A549 (cell line): ENCODE data around the gene RAPGEF5. TPM values are rescaled to one million over a fixed set of nuclear protein-coding genes. Genes with fewer than 3 reads are reported as not detected.

Experiments used
- ATAC-seq, 2 experiments: fragments of 200-7000 bp in 1 of 2; fragments of >200 bp in 1 of 2; cut with Nextera tagmentation in 1 of 2; cut with Tn5 transposase in 1 of 2; 3 replicates each; pipeline versions ENCODE4 v1.8.0 to v1.9.1; 2018 to 2020; ENCODE audit warnings: mild to moderate bottlenecking in 1 of 2, moderate library complexity in 1 of 2
- CTCF ChIA-PET: fragments of 300-600 bp; sonication (Branson Sonifier 250); formaldehyde crosslinking; extraction: SDS; loops from one replicate; lab custom pipeline; 2021; ENCODE audit warnings: antibody characterized with exemption, inconsistent platforms; lab: Yijun Ruan, JAX
- POLR2A ChIA-PET: fragments of 350-600 bp; formaldehyde crosslinking; extraction: SDS; loops from one replicate; lab custom pipeline; 2021; ENCODE audit warnings: antibody characterized with exemption, inconsistent platforms; lab: Yijun Ruan, JAX
- DNase-seq, 2 experiments: peaks; one replicate each; pipeline versions ENCODE4 v3.0.0 to v3.0.0-alpha.2; 2011 to 2016; ENCODE audit warnings: low read depth in 1 of 2, low spot score in 1 of 2
- FAIRE-seq: peaks from 2 replicates; lab custom pipeline; 2011; peaks lifted over from hg19 to GRCh38; lab: Jason Lieb, UNC
- H3K27ac ChIP-seq, 2 experiments: fragments of >200 bp; sonication (Bioruptor Twin); formaldehyde crosslinking; 3 replicates each; pipeline ENCODE4 v1.5.1; 2016 to 2017
- H3K4me1 ChIP-seq: fragments of >200 bp; sonication (Bioruptor Twin); formaldehyde crosslinking; 3 replicates; pipeline ENCODE4 v1.6.1; 2016
- H3K4me2 ChIP-seq: fragments of >200 bp; sonication (Bioruptor Twin); formaldehyde crosslinking; 3 replicates; pipeline ENCODE4 v1.6.1; 2016
- H3K4me3 ChIP-seq: fragments of >200 bp; sonication (Bioruptor Twin); formaldehyde crosslinking; 3 replicates; pipeline ENCODE4 v1.5.1; 2016
- H3K9me3 ChIP-seq: fragments of >200 bp; sonication (Bioruptor Twin); formaldehyde crosslinking; 3 replicates; pipeline ENCODE4 v1.6.1; 2016
- ATOH8 ChIP-seq: fragments of 250-450 bp; sonication (Bioruptor Pico); IDR thresholded peaks from 2 replicates; pipeline ENCODE4 v1.5.0; 2020; ENCODE audit warnings: low read depth, mild to moderate bottlenecking, moderate library complexity
- CHD4 ChIP-seq: fragments of 200-600 bp; sonication (generic); IDR thresholded peaks from 2 replicates; pipeline ENCODE4 v1.6.1; 2016; ENCODE audit warnings: antibody characterized with exemption, mild to moderate bottlenecking, borderline replicate concordance
- EHMT2 ChIP-seq: fragments of 200-600 bp; sonication (generic); IDR thresholded peaks from 2 replicates; pipeline ENCODE4 v1.6.1; 2016; ENCODE audit warnings: antibody characterized with exemption, low read depth, mild to moderate bottlenecking, moderate library complexity
- FOSB ChIP-seq: fragments of 250-450 bp; sonication (Bioruptor Pico); IDR thresholded peaks from 2 replicates; pipeline ENCODE4 v1.5.0; 2020; ENCODE audit warnings: mild to moderate bottlenecking, moderate library complexity
- GATA3 ChIP-seq: IDR thresholded peaks from 2 replicates; pipeline ENCODE4 v1.6.1; 2012; ENCODE audit warnings: borderline replicate concordance
- HDAC2 ChIP-seq: fragments of 200-600 bp; sonication (generic); IDR thresholded peaks from 2 replicates; pipeline ENCODE4 v1.6.1; 2016
- HEYL ChIP-seq: fragments of 250-450 bp; sonication (Bioruptor Pico); IDR thresholded peaks from 2 replicates; pipeline ENCODE4 v1.8.0; 2021; ENCODE audit warnings: mild to moderate bottlenecking, moderate library complexity
- HOXB5 ChIP-seq: fragments of 250-450 bp; sonication (Bioruptor Pico); IDR thresholded peaks from 2 replicates; pipeline ENCODE4 v1.5.0; 2020; ENCODE audit warnings: mild to moderate bottlenecking, moderate library complexity
- JUN ChIP-seq, 2 experiments: fragments of >200 bp; sonication (Bioruptor Twin); formaldehyde crosslinking; IDR thresholded peaks; 2 replicates in 1 of 2; 3 replicates in 1 of 2; pipeline ENCODE4 v1.6.1; 2016 to 2017
- KDM1A ChIP-seq: fragments of 200-600 bp; sonication (generic); IDR thresholded peaks from 2 replicates; pipeline ENCODE4 v1.6.1; 2016; ENCODE audit warnings: low read depth, mild to moderate bottlenecking
- KDM5A ChIP-seq: fragments of 200-600 bp; sonication (generic); IDR thresholded peaks from 2 replicates; pipeline ENCODE4 v1.6.1; 2016; ENCODE audit warnings: antibody characterized with exemption, mild to moderate bottlenecking
- MAZ ChIP-seq: fragments of 150-350 bp; IDR thresholded peaks from 2 replicates; pipeline ENCODE4 v1.6.1; 2014; ENCODE audit warnings: antibody characterized with exemption, low read depth, low read length, borderline replicate concordance
- NFE2L2 ChIP-seq: fragments of 150-350 bp; conservative IDR thresholded peaks from 2 replicates; pipeline ENCODE4 v1.6.1; 2014; ENCODE audit warnings: low read length
- RARB ChIP-seq: fragments of 250-450 bp; sonication (Bioruptor Pico); IDR thresholded peaks from 2 replicates; pipeline ENCODE4 v1.8.0; 2021; ENCODE audit warnings: mild to moderate bottlenecking, moderate library complexity
- REST ChIP-seq: fragments of 200-600 bp; sonication (generic); IDR thresholded peaks from 2 replicates; pipeline ENCODE4 v1.6.1; 2016; ENCODE audit warnings: antibody characterized with exemption, mild to moderate bottlenecking, moderate library complexity
- TP53 ChIP-seq: fragments of 250-450 bp; sonication (Bioruptor Pico); IDR thresholded peaks from 2 replicates; pipeline ENCODE4 v1.5.0; 2021; ENCODE audit warnings: mild to moderate bottlenecking, moderate library complexity
- USF2 ChIP-seq: fragments of 450-650 bp; IDR thresholded peaks from 2 replicates; pipeline ENCODE4 v1.6.1; 2014; ENCODE audit warnings: antibody characterized with exemption
- ZNF302 ChIP-seq: fragments of 250-450 bp; sonication (Bioruptor Pico); IDR thresholded peaks from 2 replicates; pipeline ENCODE4 v1.9.0; 2021; ENCODE audit warnings: inconsistent platforms, mild to moderate bottlenecking, moderate library complexity
- ZSCAN20 ChIP-seq: fragments of 250-450 bp; sonication (Bioruptor Pico); IDR thresholded peaks from 2 replicates; pipeline ENCODE4 v1.8.0; 2022; ENCODE audit warnings: mild to moderate bottlenecking, moderate library complexity
- WGBS: methylation state at CpG from one replicate; pipeline ENCODE4 v1.1.6; 2017; ENCODE audit errors: missing lambda C conversion rate; 5-methylcytosine and 5-hydroxymethylcytosine counted together
- polyA plus RNA-seq, 4 experiments: library from polyadenylated mRNA; depleted of rRNA in 3 of 4; stranded (reverse); fragments of >200 nt; fragmentation: RNase III in 1 of 4; extraction: RNeasy Plus Mini Kit Qiagen cat#74134 plus additional on column Dnase treatment in 1 of 4; gene quantifications; 2 replicates in 3 of 4; 3 replicates in 1 of 4; pipeline ENCODE4 v1.2.3, GENCODE V29; 2011 to 2017
- TF ChIP-seq, protein P1 (sequence below): fragments of 250-450 bp; sonication (Bioruptor Pico); IDR thresholded peaks from 2 replicates; pipeline ENCODE4 v1.5.0; 2021; ENCODE audit warnings: mild to moderate bottlenecking, moderate library complexity, borderline replicate concordance
- TF ChIP-seq, protein P2 (sequence below): IDR thresholded peaks from 2 replicates; pipeline ENCODE4 v1.6.1; 2012; ENCODE audit warnings: low read depth, borderline replicate concordance
- TF ChIP-seq, protein P3 (sequence below): fragments of 150-350 bp; IDR thresholded peaks from 2 replicates; pipeline ENCODE4 v1.6.1; 2014; ENCODE audit warnings: low read depth, mild to moderate bottlenecking, low read length

RAPGEF5 gene
- polyA plus RNA-seq, 2 of the 4 experiments (the other 2 are of a cell fraction), result 0.03 to 0.14 TPM

- DNase-seq (no peak), FAIRE-seq (no peak), ATAC-seq (no peak)
- no peak overlapping the region for H3K4me3 ChIP-seq
- H3K27ac ChIP-seq, result no peak overlapping the region
- TF ChIP-seq GATA3, result no peak
- no peak for TF ChIP-seq HOXB5 (CRISPR knock-in tag)
- no peak for TF ChIP-seq TP53 (CRISPR knock-in tag)
- TF ChIP-seq HDAC2, result no peak
- TF ChIP-seq, protein P1, sequence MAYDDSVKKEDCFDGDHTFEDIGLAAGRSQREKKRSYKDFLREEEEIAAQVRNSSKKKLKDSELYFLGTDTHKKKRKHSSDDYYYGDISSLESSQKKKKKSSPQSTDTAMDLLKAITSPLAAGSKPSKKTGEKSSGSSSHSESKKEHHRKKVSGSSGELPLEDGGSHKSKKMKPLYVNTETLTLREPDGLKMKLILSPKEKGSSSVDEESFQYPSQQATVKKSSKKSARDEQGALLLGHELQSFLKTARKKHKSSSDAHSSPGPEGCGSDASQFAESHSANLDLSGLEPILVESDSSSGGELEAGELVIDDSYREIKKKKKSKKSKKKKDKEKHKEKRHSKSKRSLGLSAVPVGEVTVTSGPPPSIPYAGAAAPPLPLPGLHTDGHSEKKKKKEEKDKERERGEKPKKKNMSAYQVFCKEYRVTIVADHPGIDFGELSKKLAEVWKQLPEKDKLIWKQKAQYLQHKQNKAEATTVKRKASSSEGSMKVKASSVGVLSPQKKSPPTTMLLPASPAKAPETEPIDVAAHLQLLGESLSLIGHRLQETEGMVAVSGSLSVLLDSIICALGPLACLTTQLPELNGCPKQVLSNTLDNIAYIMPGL (CRISPR knock-in tag), result no peak
- TF ChIP-seq HEYL (CRISPR knock-in tag), result no peak
- TF ChIP-seq NFE2L2, result no peak
- TF ChIP-seq ATOH8 (CRISPR knock-in tag), result no peak
- TF ChIP-seq ZNF302 (CRISPR knock-in tag), result no peak
- no peak for TF ChIP-seq ZSCAN20 (CRISPR knock-in tag)
- TF ChIP-seq REST, result no peak
- no peak for TF ChIP-seq KDM1A
- TF ChIP-seq MAZ, result no peak
- TF ChIP-seq FOSB (CRISPR knock-in tag), result no peak
- no peak for TF ChIP-seq JUN (IDR thresholded peaks at IDR 0.05)
- TF ChIP-seq KDM5A, result no peak
- TF ChIP-seq USF2, result no peak
- no peak for TF ChIP-seq CHD4
- no peak for TF ChIP-seq RARB (CRISPR knock-in tag)
- TF ChIP-seq, protein P2, sequence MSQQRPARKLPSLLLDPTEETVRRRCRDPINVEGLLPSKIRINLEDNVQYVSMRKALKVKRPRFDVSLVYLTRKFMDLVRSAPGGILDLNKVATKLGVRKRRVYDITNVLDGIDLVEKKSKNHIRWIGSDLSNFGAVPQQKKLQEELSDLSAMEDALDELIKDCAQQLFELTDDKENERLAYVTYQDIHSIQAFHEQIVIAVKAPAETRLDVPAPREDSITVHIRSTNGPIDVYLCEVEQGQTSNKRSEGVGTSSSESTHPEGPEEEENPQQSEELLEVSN, result no peak
- no peaks in the 10 kb centered on the region for H3K9me3 ChIP-seq
- POLR2A ChIA-PET, result no interaction called here
- CTCF ChIA-PET, result interaction anchor here (0.8 to 1.2 kb wide), 4 partner anchors 14 to 167 kb away, joined by 3 read pairs; no protein-coding TSS in a partner anchor
- H3K4me2 ChIP-seq, result no peak overlapping the region
- 48% methylated on average over 4 of the region's 4 CpGs for WGBS
- H3K4me1 ChIP-seq, result no peaks in the 10 kb centered on the region
Measured at GRCh38 chr7:22140578-22140977, 216.4 kb downstream of the RAPGEF5 start.

DNA sequence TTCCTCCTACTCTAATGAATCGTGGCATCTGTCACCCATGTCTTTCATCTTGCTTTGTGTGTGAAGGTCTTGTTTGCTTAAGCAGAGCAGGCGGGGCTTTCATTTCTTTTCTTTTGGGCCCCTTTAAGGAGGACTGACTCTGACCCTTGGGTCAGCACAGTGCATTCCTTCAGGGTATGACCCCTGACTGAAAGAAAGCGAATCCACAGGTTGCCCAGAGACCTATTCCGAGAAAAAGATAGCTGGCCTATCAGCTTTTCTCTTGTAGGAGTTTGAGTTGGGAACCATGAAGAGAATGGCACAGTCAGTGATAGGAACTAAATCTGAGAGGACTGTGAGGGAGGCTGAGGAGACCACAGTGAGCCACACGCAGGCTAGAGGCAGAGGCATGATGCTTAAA lies 218.1 kb downstream of the RAPGEF5 start:
- CTCF ChIA-PET, result interaction anchor here (1.0 kb wide), 1 partner anchor 28 kb away, joined by 3 read pairs; no protein-coding TSS in a partner anchor
- 30% methylated on average over 5 of the region's 5 CpGs for WGBS

More for the DNA sequence above, 218.1 kb downstream of the RAPGEF5 start:
- TF ChIP-seq, protein P3, sequence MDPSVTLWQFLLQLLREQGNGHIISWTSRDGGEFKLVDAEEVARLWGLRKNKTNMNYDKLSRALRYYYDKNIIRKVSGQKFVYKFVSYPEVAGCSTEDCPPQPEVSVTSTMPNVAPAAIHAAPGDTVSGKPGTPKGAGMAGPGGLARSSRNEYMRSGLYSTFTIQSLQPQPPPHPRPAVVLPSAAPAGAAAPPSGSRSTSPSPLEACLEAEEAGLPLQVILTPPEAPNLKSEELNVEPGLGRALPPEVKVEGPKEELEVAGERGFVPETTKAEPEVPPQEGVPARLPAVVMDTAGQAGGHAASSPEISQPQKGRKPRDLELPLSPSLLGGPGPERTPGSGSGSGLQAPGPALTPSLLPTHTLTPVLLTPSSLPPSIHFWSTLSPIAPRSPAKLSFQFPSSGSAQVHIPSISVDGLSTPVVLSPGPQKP, result no peak
- TF ChIP-seq, protein P2, result no peak
- no peak for TF ChIP-seq EHMT2
- TF ChIP-seq, all 56 proteins: peak for 0
- FAIRE-seq, result no peak
- H3K4me3 ChIP-seq, result no peak overlapping the region
- H3K27ac ChIP-seq, result no peak overlapping the region
- no peak for ATAC-seq
- no peaks in the 10 kb centered on the region for H3K4me1 ChIP-seq
- POLR2A ChIA-PET, result no interaction called here
- no peak for DNase-seq
- no peaks in the 10 kb centered on the region for H3K9me3 ChIP-seq
- no peak overlapping the region for H3K4me2 ChIP-seq
